Measurements from ENCODE around the gene SFSWAP.
A peak's percentile ranks its signal among the peaks of the same experiment; 100 is the strongest.
"Not testable (repeated sequence)": the region's sequence is repeated elsewhere in the genome, so short reads cannot be mapped to it uniquely, and the experiment has no call there.

Gene SFSWAP

GRCh38 chr12:131736446-131737149 is 25.7 kb downstream of the SFSWAP start:
- DNase-seq (ENCODE audit: low spot score), result no peak

- DNase-seq (ENCODE audit: low spot score), result no peak
Observed at GRCh38 chr12:131737150-131737827, 26.4 kb downstream of the SFSWAP start.

DNA sequence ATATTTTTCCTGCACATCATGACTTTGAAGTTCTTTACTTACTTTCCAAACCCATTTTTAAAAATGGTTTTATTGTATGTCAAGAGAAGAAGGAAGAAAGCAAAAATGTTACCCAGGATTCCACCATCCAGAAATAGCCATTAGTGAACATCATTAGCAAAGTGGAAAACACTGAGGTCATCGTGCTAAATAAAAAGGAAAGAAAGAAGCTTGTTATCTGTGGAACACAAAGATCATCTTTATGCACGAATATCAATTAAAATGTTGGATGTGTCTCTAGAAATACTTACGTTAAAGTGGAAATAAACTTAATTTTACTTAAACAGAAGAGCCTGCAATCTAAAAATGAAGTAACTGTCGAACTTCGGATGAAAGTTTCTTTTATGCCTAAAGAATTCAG is 27.3 kb downstream of the SFSWAP start:
- peak; percentile 63 for DNase-seq (ENCODE audit: low spot score)

GRCh38 chr12:131740626-131741025 is 29.7 kb downstream of the SFSWAP start:
- no peak for DNase-seq (ENCODE audit: low spot score)

DNA sequence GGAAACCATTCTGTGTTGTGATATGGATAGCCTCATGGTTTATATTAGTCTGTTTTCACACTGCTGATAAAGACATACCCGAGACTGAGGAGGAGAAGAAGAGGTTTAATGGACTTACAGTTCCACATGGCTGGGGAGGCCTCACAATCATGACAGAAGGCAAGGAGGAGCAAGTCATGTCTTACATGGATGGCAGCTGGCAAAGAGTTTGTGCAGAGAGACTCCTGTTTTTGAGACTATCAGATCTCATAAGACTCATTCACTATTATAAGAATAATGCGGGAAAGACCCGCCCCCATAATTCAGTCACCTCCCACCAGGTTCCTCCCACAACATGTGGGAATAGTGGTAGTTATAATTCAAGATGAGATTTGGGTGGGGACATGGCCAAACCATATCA is 31.9 kb downstream of the SFSWAP start:
- not testable (repeated sequence) for DNase-seq (ENCODE audit: low spot score)

GRCh38 chr12:131743410-131743809 is 32.5 kb downstream of the SFSWAP start:
- DNase-seq (ENCODE audit: low spot score), result not testable (repeated sequence)

DNA sequence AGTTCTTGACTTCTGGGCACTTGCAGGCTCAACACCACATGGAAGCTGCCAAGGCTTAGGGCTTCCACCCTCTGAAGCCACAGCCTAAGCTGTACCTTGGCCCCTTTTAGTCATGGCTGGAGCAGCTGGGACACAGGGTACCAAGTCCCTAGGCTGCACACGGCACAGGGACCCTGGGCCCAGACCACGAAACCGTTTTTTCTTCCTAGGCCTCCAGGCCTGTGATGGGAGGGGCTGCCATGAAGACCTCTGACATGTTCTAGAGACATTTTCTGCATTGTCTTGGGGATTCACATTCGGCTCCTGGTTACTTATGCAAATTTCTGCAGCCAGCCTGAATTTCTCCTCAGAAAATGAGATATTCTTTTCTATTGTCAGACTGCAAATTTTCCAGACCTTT is 33.0 kb downstream of the SFSWAP start:
- DNase-seq (ENCODE audit: low spot score), result not testable (repeated sequence)

- DNase-seq (ENCODE audit: low spot score), result not testable (repeated sequence)
Observed at GRCh38 chr12:131744675-131745074, 33.8 kb downstream of the SFSWAP start.

DNA sequence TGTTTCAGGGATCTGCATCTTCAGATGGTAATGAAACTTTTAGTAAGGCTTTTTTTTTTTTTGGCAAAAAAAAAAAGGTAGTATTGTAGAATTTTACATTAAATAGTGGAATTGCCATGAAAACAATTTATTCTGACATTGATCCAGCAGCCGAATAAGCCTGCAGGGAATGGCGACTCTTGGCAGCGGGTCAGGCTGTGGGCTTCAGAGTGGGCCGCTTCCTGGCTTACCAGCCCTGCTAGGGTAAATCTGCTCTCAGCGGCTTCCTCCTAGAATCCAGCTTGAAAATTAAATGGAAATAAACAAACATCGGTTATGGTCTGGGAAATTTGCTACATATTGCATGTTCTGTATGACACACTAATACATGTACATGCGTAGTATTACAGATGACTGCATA is 34.8 kb downstream of the SFSWAP start:
- no peak for DNase-seq (ENCODE audit: low spot score)

- no peak for DNase-seq (ENCODE audit: low spot score)
Observed at GRCh38 chr12:131747276-131748177, 36.6 kb downstream of the SFSWAP start.

DNA sequence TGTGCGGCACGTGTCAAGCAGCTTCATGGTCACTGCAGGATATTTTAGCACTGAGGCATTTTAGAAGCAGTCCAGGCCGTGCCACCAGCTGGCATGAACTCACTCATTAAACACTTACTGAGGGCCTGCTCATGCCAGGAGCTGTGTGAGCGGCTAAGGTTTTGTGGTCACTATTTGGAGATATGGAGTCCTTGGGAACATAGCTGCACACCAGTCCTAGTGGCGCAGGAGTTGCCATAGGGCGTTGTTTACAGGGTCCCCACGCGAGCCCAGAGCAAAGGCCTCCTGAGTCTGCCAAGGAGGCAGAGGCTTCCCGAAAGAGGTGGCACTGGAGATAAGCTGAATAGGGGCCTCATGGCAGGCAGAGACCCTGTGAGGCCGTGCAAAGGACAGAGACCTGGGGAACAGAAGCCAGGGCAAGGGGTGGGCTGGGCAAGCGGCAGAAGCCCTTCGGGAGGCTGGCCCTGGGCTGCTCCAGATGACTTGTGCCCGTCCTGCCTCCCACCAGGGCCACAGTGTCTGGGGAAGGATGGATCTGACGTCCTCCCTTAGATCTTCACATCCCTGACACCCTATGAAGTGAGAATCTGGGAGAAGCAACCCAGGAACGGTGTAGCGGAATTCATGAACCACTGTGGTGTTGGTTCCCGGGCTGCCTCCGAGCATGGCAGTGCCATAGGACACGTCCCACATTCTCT is 38.9 kb downstream of the SFSWAP start:
- DNase-seq (ENCODE audit: low spot score), result no peak

- no peak for DNase-seq (ENCODE audit: low spot score)
Observed at GRCh38 chr12:131751335-131751734, 40.4 kb downstream of the SFSWAP start.

DNA sequence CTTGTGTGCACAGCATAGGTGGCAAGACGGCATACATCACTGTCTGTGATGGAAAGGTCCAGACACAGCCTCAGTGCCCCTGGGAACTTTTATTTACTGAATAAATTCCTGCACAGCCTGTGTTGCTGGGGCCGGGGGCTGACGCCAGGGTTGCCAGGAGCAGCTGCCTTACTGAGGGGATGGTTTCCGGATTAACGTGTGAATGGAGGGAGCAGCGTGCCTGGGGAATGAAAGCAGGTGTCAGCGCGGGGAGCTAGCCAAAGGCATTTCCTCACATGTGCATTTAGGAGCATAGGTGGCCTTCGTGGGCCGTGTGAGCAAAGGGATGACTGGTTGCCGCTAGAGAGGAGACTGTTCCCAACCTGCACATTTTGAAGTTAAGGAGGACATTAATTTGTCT is 41.6 kb downstream of the SFSWAP start:
- no peak for DNase-seq (ENCODE audit: low spot score)

GRCh38 chr12:131753005-131753404 is 42.1 kb downstream of the SFSWAP start:
- DNase-seq (ENCODE audit: low spot score), result no peak

GRCh38 chr12:131753757-131754156 is 42.9 kb downstream of the SFSWAP start:
- DNase-seq (ENCODE audit: low spot score), result no peak

DNA sequence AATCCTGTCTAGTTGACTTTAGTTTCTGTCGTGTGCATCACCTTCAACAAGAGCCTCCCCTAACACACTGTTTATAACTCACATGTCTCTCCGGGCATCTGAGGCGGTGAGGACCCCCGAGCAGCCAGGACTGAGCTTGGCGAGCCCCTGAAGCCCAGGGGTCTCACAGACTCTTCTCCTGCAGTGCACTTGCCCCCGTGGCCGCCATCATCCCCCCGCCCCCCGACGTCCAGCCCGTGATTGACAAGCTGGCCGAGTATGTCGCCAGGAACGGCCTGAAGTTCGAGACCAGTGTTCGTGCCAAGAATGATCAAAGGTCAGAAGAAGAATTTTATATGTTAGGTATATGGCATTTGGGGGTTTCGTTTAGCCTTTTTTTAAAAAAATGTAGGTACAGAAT is 43.3 kb downstream of the SFSWAP start:
- no peak for DNase-seq (ENCODE audit: low spot score)

DNA sequence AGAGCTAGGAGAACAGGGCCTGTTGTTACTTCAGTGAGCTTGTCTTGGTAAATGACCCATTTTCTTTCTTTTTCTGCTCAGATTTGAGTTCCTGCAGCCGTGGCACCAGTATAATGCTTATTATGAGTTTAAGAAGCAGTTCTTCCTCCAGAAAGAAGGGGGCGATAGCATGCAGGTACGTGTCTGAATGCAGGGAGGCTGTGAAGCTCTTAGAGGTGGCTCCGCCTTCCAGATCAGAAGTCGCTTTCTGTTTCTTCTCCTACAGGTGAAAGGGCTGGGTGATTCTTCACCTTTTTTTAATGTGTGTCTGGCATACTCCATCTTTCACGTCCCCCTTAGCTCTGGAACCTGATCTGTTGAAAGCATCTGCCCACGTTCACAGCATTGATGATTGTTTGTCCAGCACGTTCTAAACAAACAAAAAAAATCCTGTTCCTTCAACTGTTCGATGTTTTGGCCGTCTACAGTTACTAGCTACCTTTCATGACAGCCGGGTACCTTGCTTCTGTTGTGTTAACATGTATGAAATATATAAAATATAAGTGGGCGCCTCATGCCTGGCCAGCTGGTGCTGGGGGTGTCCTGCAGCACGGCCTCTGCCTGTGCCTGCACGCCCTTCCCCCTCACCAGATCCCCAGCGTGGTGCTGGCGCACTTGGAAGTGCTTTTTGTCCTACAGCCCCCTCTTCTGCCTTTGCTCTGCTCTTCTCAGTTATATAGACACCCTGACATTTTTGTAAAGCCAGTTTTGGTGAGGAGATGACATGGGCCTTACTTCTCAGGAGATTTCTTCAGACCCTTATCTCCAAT is 44.6 kb downstream of the SFSWAP start:
- no peak for DNase-seq (ENCODE audit: low spot score)

GRCh38 chr12:131756441-131756840 is 45.6 kb downstream of the SFSWAP start:
- DNase-seq (ENCODE audit: low spot score), result no peak

GRCh38 chr12:131757111-131757510 is 46.2 kb downstream of the SFSWAP start:
- no peak for DNase-seq (ENCODE audit: low spot score)

GRCh38 chr12:131758016-131758739 is 47.3 kb downstream of the SFSWAP start:
- no peak for DNase-seq (ENCODE audit: low spot score)

DNA sequence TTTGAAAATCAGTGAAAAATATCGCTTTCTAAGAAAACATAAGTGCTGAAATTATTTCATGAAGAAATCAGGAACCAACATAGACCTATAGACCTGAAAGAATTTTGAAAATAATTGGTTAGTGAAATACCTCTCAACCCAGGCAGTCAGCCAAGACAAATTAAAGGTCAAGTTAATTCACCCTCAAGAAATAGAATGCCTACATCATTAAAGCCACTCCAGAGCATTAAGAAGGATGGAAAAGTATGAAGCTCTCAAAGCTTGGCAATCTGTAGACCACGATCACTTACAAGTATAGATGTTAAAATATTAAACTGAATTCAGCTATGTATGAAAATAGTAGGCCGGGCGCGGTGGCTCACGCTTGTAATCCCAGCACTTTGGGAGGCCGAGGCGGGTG is 48.3 kb downstream of the SFSWAP start:
- no peak for DNase-seq (ENCODE audit: low spot score)
